DND-41 (cell line): ENCODE measurements around the gene DNAJB13.

ENCODE experiments used
- ATAC-seq: fragments of 200-7000 bp; cut with Tn5 transposase; 3 replicates; pipeline ENCODE4 v1.9.1; 2021; ENCODE audit warnings: low read depth; ENCODE audit not compliant: insufficient read depth
- DNase-seq: peaks from one replicate; pipeline ENCODE4 v3.0.0-alpha.2; 2020
- H2AFZ ChIP-seq: 2 replicates; pipeline ENCODE4 v1.6.0; 2012; ENCODE audit warnings: low read depth, low read length
- H3K27ac ChIP-seq: 2 replicates; pipeline ENCODE4 v1.5.1; 2012; ENCODE audit warnings: low read length, inconsistent platforms
- H3K27me3 ChIP-seq: fragments of 200-600 bp; sonication (generic); 2 replicates; pipeline ENCODE4 v1.6.0; 2012; ENCODE audit warnings: low read length, mild to moderate bottlenecking, inconsistent platforms; ENCODE audit not compliant: insufficient read depth, poor library complexity
- H3K36me3 ChIP-seq: 2 replicates; pipeline ENCODE4 v1.5.1; 2012; ENCODE audit warnings: low read length, inconsistent platforms; ENCODE audit not compliant: insufficient read depth
- H3K4me1 ChIP-seq: 2 replicates; pipeline ENCODE4 v1.5.1; 2012; ENCODE audit warnings: mild to moderate bottlenecking, low read length; ENCODE audit not compliant: insufficient read depth
- H3K4me2 ChIP-seq: 2 replicates; pipeline ENCODE4 v1.6.0; 2012; ENCODE audit warnings: mild to moderate bottlenecking, moderate library complexity, low read length, inconsistent platforms; ENCODE audit not compliant: insufficient read depth
- H3K4me3 ChIP-seq, 2 experiments: fragments of 200-600 bp in 1 of 2; shearing (Covaris generic) in 1 of 2; 2 replicates each; pipeline ENCODE4 v1.5.1; 2012 to 2016; ENCODE audit warnings: inconsistent platforms in 2 of 2, low read length in 2 of 2, mild to moderate bottlenecking in 2 of 2, low read depth in 1 of 2, moderate library complexity in 1 of 2
- H3K79me2 ChIP-seq: 2 replicates; pipeline ENCODE4 v1.6.0; 2012; ENCODE audit warnings: low read length, inconsistent platforms; ENCODE audit not compliant: insufficient read depth
- H3K9ac ChIP-seq: 2 replicates; pipeline ENCODE4 v1.6.0; 2012; ENCODE audit warnings: low read depth, mild to moderate bottlenecking, inconsistent platforms, low read length, moderate library complexity
- H3K9me3 ChIP-seq: 2 replicates; pipeline ENCODE4 v1.5.1; 2012; ENCODE audit warnings: low read length, moderate library complexity, mild to moderate bottlenecking, inconsistent platforms; ENCODE audit not compliant: insufficient read depth, severe bottlenecking
- H4K20me1 ChIP-seq: 2 replicates; pipeline ENCODE4 v1.6.0; 2012; ENCODE audit warnings: low read length; ENCODE audit not compliant: insufficient read depth
- EZH2 ChIP-seq: IDR thresholded peaks from 3 replicates; pipeline ENCODE4 v1.6.1; 2012; ENCODE audit warnings: borderline replicate concordance, low read depth, mild to moderate bottlenecking, moderate library complexity, low read length, inconsistent platforms; ENCODE audit not compliant: severe bottlenecking
- TF ChIP-seq, protein P1 (sequence below): IDR thresholded peaks from 2 replicates; pipeline ENCODE4 v1.5.1; 2012; ENCODE audit warnings: borderline replicate concordance, low read length, moderate library complexity, mild to moderate bottlenecking; ENCODE audit not compliant: poor library complexity, severe bottlenecking; ENCODE audit errors: extremely low read depth

The DNAJB13 gene

DNA sequence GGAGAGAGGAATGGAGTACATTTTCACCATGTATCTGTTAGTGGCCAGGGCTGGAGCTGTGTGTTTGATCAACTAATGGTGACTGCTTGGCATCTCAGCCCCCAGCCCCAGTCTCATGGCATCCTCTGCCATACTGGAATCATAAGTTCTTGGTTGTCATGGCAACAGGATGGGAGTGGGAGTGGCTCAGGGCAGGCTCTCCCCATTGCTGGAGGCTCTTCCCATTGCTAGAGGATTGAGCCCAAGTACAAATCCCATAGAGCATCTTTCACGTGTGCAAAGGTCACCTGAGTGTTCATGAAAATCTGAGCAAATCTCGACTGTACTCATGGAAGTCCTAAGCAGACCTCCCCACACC, 14.9 kb downstream of the DNAJB13 start:
- H4K20me1 ChIP-seq = no peaks in the 10 kb centered on the region
- no peak for TF ChIP-seq EZH2
- TF ChIP-seq, protein P1, sequence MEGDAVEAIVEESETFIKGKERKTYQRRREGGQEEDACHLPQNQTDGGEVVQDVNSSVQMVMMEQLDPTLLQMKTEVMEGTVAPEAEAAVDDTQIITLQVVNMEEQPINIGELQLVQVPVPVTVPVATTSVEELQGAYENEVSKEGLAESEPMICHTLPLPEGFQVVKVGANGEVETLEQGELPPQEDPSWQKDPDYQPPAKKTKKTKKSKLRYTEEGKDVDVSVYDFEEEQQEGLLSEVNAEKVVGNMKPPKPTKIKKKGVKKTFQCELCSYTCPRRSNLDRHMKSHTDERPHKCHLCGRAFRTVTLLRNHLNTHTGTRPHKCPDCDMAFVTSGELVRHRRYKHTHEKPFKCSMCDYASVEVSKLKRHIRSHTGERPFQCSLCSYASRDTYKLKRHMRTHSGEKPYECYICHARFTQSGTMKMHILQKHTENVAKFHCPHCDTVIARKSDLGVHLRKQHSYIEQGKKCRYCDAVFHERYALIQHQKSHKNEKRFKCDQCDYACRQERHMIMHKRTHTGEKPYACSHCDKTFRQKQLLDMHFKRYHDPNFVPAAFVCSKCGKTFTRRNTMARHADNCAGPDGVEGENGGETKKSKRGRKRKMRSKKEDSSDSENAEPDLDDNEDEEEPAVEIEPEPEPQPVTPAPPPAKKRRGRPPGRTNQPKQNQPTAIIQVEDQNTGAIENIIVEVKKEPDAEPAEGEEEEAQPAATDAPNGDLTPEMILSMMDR = no peak
- H3K4me2 ChIP-seq = no peak overlapping the region
- H3K9ac ChIP-seq = no peak overlapping the region
- no peak for DNase-seq
- H2AFZ ChIP-seq = no peak overlapping the region
- H3K36me3 ChIP-seq = no peaks in the 10 kb centered on the region
- ATAC-seq = no peak
- no peaks in the 10 kb centered on the region for H3K27me3 ChIP-seq
- H3K79me2 ChIP-seq = no peaks in the 10 kb centered on the region
- H3K4me3 ChIP-seq = no peak overlapping the region
- H3K9me3 ChIP-seq = no peaks in the 10 kb centered on the region
- H3K4me1 ChIP-seq = peaks cover 13% of the 10 kb centered on the region
- H3K27ac ChIP-seq = no peak overlapping the region

DNA sequence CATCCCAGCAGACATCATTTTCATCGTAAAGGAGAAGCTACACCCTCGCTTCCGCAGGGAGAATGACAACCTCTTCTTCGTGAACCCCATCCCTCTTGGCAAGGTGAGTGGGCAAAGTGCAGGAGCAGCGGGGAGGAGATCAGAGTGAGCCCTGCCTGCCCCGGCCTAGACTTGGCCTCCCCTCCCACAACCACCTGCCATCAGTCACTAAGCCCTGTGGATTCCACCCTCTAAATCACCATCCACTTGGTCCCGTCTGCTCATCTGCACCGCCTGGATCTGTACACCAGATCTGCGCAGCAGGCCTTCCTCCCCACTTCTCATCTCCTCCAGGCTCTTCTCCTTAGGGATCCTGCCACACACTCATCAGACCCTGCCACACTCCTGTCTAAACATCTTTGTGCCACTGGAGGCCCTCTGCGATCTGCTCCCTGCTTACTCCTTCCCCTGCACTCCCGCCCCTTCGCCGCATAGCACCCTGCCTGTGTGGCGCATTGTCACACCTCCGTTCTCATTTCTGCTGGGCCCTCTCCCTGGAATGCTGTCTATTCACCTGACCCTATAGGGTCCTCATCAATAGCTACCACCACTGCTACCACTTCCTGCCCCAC, 17.6 kb downstream of the DNAJB13 start:
- no peak overlapping the region for H2AFZ ChIP-seq
- peaks cover 13% of the 10 kb centered on the region for H3K4me1 ChIP-seq
- H3K4me2 ChIP-seq = no peak overlapping the region
- H3K27me3 ChIP-seq = no peaks in the 10 kb centered on the region
- DNase-seq = no peak
- no peaks in the 10 kb centered on the region for H3K9me3 ChIP-seq
- no peaks in the 10 kb centered on the region for H3K36me3 ChIP-seq
- ATAC-seq = no peak
- no peak overlapping the region for H3K27ac ChIP-seq
- TF ChIP-seq, protein P1 = no peak
- TF ChIP-seq EZH2 = no peak
- H4K20me1 ChIP-seq = no peaks in the 10 kb centered on the region
- no peaks in the 10 kb centered on the region for H3K79me2 ChIP-seq
- no peak overlapping the region for H3K4me3 ChIP-seq
- no peak overlapping the region for H3K9ac ChIP-seq

DNA sequence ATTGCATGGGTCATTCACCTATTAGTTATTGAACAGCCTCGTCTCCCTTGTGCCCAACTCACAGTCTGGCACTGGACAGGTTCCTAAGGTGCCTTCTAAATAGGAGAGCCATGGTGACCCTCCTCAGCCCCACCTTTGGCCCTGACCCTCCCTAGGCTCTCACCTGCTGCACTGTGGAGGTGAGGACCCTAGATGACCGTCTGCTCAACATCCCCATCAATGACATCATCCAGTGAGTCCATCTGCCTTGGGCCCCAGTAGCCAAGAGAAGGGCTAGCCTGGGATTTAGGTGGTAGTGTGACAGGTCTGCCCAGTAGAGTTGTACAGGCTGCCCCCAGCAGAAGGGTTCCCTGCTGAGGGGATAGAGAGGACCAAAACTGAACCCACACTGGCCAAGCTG, 18.3 kb downstream of the DNAJB13 start:
- Histone ChIP-seq H3K27ac (no peak overlapping the region), H2AFZ (no peak overlapping the region), H4K20me1 (peaks cover 2% of the 10 kb centered on the region; the same call in 1 of the 2 replicates), H3K4me2 (no peak overlapping the region), H3K27me3 (no peaks in the 10 kb centered on the region), H3K36me3 (peaks cover 3% of the 10 kb centered on the region), H3K4me1 (peaks cover 13% of the 10 kb centered on the region), H3K4me3 (no peak overlapping the region), H3K9ac (no peak overlapping the region), H3K9me3 (no peaks in the 10 kb centered on the region), H3K79me2 (no peaks in the 10 kb centered on the region)
- DNase-seq (no peak), ATAC-seq (no peak)
- no peak for TF ChIP-seq EZH2
- TF ChIP-seq, protein P1 = no peak
